ENCODE results near the gene CRYZ. TPM values are rescaled to one million over a fixed set of nuclear protein-coding genes. Genes with fewer than 3 reads are reported as not detected.
A peak's percentile ranks its signal among the peaks of the same experiment; 100 is the strongest.

The CRYZ gene, protein sequence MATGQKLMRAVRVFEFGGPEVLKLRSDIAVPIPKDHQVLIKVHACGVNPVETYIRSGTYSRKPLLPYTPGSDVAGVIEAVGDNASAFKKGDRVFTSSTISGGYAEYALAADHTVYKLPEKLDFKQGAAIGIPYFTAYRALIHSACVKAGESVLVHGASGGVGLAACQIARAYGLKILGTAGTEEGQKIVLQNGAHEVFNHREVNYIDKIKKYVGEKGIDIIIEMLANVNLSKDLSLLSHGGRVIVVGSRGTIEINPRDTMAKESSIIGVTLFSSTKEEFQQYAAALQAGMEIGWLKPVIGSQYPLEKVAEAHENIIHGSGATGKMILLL
- polyA plus RNA-seq (2012; ENCODE audit: insufficient read depth, insufficient read length, low read depth) = 9.3 TPM

DNA sequence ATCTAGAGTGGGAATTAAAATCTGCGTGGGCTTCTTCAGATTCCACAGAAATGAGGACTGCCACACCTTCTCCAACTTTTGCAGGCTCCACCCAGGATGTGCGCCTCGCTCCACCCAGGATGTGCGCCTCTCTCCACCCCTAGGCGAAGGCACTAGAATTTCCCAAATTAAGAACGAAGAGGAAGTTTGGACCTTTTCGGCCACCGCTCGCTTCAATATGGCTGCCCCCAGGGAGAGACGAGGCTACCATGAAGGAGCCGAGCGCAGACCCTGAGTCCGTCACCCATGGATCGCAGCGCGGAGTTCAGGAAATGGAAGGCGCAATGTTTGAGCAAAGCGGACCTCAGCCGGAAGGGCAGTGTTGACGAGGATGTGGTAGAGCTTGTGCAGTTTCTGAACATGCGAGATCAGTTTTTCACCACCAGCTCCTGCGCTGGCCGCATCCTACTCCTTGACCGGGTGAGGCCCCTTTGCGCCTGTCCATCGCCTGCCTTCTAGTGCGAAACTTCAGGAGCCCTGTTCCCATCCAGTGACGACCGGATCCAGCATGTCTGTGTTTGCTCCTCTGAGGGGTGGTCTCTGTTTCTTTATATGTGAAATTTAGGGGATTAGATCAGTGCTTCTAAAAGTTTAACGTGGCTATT is at the start of gene CRYZ, which contains the start of gene TYW3:
Gene CRYZ (minus strand): TSS at position 91 of the 644 bp plus-strand sequence. CDS start 8,229 bp downstream, outside the sequence.
Gene TYW3 (plus strand): TSS at position 193 of the 644 bp plus-strand sequence. CDS start 93 bp downstream, at position 286.
- Histone ChIP-seq H3K36me3 (no peaks in the 10 kb centered on the region), H3K27me3 (no peaks in the 10 kb centered on the region), H3K9me3 (no peaks in the 10 kb centered on the region), H3K4me3 (ENCODE audit: low read depth, low read length) (peak within 1 kb of the TSS; percentile 85), H3K4me1 (no peaks in the 10 kb centered on the region)
- TF ChIP-seq, protein P1, sequence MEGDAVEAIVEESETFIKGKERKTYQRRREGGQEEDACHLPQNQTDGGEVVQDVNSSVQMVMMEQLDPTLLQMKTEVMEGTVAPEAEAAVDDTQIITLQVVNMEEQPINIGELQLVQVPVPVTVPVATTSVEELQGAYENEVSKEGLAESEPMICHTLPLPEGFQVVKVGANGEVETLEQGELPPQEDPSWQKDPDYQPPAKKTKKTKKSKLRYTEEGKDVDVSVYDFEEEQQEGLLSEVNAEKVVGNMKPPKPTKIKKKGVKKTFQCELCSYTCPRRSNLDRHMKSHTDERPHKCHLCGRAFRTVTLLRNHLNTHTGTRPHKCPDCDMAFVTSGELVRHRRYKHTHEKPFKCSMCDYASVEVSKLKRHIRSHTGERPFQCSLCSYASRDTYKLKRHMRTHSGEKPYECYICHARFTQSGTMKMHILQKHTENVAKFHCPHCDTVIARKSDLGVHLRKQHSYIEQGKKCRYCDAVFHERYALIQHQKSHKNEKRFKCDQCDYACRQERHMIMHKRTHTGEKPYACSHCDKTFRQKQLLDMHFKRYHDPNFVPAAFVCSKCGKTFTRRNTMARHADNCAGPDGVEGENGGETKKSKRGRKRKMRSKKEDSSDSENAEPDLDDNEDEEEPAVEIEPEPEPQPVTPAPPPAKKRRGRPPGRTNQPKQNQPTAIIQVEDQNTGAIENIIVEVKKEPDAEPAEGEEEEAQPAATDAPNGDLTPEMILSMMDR (IDR thresholded peaks at IDR 0.05; ENCODE audit: low read depth, low read length) = no peak
- DNase-seq = peak; percentile 69

DNA sequence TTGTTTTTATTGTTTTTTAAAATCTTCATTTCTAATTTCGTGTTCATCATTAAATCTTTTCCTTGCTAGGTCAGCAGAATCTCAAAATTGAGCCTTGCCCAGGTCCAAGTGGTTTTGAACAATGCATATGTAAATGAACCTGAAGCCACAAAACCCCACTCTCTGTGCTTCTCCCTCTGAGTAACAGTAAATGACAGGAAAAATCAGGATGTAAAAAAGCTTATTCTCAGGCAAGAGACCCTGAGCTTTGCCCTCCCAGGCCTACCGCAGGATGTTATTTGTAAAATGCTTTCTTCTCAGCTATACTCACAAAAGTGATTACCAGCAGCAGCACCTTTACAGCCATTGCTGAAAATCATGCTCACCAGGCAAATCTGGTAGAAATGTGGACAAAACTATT is 47.7 kb upstream of the CRYZ start:
- Histone ChIP-seq H3K4me3 (ENCODE audit: low read depth, low read length) (no peak overlapping the region), H3K9me3 (no peaks in the 10 kb centered on the region), H3K36me3 (no peaks in the 10 kb centered on the region), H3K27me3 (peaks cover 8% of the 10 kb centered on the region; the same call in 1 of the 2 replicates), H3K4me1 (no peaks in the 10 kb centered on the region)
- DNase-seq = no peak
- TF ChIP-seq, protein P1 (IDR thresholded peaks at IDR 0.05; ENCODE audit: low read depth, low read length) = no peak

DNA sequence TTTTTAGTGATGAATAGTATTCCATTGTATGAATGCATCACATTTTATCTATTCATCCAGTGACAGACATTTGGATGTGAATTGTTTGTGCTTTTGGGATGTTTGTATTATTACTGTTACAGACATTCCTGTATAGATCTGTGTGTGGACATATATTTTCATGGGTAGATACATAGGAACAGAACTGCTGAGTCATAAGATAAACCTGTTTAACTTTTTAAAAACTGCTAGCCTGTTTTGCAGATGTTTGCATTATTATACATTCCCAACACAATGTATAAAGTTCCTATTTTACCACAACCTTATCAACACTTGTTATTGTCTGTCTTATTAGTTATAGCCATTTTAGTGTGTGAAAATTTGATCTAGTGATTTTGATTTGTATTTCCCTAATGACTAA is 46.9 kb upstream of the CRYZ start:
- Histone ChIP-seq H3K27me3 (peaks cover 8% of the 10 kb centered on the region; the same call in 1 of the 2 replicates), H3K4me1 (no peaks in the 10 kb centered on the region), H3K9me3 (no peaks in the 10 kb centered on the region), H3K4me3 (ENCODE audit: low read depth, low read length) (no peak overlapping the region), H3K36me3 (no peaks in the 10 kb centered on the region)
- TF ChIP-seq, protein P1 (IDR thresholded peaks at IDR 0.05; ENCODE audit: low read depth, low read length) = no peak
- DNase-seq = no peak

DNA sequence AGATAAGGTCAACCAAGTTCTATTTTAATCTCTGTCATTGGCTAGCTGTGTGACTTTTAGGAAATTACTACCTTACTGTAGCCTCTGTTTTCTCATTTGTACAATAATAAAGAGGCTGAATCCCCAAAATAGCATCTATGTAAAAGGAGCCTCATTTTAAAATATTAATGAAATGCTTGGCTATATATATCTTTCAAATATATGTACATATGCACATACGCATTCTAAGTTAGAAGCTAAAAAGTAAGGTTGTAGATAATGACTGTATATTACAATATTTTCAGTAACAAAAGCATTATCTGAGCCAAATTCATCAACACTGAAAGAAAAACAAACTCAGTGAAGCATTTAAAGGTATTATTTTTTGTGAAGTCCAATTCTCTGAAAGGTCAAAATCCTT is 44.7 kb upstream of the CRYZ start:
- TF ChIP-seq, protein P1 (IDR thresholded peaks at IDR 0.05; ENCODE audit: low read depth, low read length) = no peak
- DNase-seq = no peak
- no peaks in the 10 kb centered on the region for H3K4me1 ChIP-seq

DNA sequence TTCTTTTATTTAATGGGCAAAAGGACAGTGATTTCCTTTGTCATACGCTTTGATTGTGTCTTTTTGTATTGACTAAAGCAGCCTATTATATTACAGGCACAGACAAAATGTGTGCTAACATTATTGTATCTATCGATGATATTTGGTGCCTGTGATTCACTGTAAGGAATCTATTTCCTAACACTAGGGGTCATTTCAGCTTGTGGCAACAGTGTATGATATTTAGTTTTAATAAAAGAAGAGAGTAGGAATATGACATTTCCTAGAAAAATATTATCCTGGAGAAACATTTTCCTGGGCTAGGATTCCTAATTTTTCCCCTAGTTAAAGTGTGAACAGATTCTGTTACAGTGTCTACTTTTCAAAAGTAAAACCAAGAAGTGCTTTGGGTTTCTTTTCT is 42.9 kb upstream of the CRYZ start:
- TF ChIP-seq, protein P1 (IDR thresholded peaks at IDR 0.05; ENCODE audit: low read depth, low read length) = no peak
- DNase-seq = no peak
- H3K9me3 ChIP-seq = no peaks in the 10 kb centered on the region
- no peaks in the 10 kb centered on the region for H3K4me1 ChIP-seq
- no peak overlapping the region for H3K4me3 ChIP-seq (ENCODE audit: low read depth, low read length)
- H3K36me3 ChIP-seq = no peaks in the 10 kb centered on the region
- peaks cover 17% of the 10 kb centered on the region for H3K27me3 ChIP-seq

More for the DNA sequence above, 44.7 kb upstream of the CRYZ start:
- Histone ChIP-seq H3K27me3 (peaks cover 16% of the 10 kb centered on the region), H3K9me3 (no peaks in the 10 kb centered on the region), H3K36me3 (no peaks in the 10 kb centered on the region), H3K4me3 (ENCODE audit: low read depth, low read length) (no peak overlapping the region)

DNA sequence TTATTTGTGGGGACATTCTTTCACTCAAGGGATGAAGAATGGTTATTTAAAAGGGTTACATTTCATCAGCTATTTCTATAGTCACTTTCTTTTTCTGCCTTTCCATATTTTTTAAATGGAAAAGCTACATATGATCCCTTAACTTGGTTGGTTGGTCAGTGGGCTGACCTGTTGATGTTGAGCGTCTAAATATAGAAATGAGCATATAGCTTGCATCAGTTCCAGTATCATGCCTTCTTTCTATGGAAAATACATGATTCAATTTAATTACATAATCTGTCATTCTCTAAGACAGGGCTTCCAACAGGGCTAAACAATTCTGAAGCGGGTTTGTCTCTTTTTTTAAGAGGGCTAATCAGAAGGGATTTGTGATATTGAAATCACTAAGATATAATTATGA is 40.7 kb upstream of the CRYZ start:
- TF ChIP-seq, protein P1 (IDR thresholded peaks at IDR 0.05; ENCODE audit: low read depth, low read length) = no peak
- no peak for DNase-seq

More for the DNA sequence above, 40.7 kb upstream of the CRYZ start:
- H3K4me1 ChIP-seq = no peaks in the 10 kb centered on the region
- no peak overlapping the region for H3K4me3 ChIP-seq (ENCODE audit: low read depth, low read length)
- H3K9me3 ChIP-seq = no peaks in the 10 kb centered on the region
- peaks cover 17% of the 10 kb centered on the region for H3K27me3 ChIP-seq
- no peaks in the 10 kb centered on the region for H3K36me3 ChIP-seq
